GM19397 (cell line): Measurements from ENCODE around the gene SUB1.
"Not testable (repeated sequence)": the region's sequence is repeated elsewhere in the genome, so short reads cannot be mapped to it uniquely, and the experiment has no call there.

Experiments
- ATAC-seq: cut with Tn5 transposase; IDR thresholded peaks from one replicate; pipeline ENCODE4 v1.9.1; 2021; ENCODE audit warnings: mild to moderate bottlenecking, moderate library complexity; ENCODE audit not compliant: unreplicated experiment

The SUB1 gene

GRCh38 chr5:32585446-32586275 lies at the start of gene SUB1:
Gene SUB1 (plus strand): TSS chr5:32585557. CDS start chr5:32588513, 2,956 bp downstream.
- peak; percentile 58 for ATAC-seq

- ATAC-seq = no peak
These were observed 49.1 kb upstream of the SUB1 start for GRCh38 chr5:32536246-32536645.

GRCh38 chr5:32537437-32538029 lies 47.8 kb upstream of the SUB1 start:
- peak; percentile 23 for ATAC-seq

GRCh38 chr5:32538031-32538547 lies 47.3 kb upstream of the SUB1 start:
- peak; percentile 77 for ATAC-seq

DNA sequence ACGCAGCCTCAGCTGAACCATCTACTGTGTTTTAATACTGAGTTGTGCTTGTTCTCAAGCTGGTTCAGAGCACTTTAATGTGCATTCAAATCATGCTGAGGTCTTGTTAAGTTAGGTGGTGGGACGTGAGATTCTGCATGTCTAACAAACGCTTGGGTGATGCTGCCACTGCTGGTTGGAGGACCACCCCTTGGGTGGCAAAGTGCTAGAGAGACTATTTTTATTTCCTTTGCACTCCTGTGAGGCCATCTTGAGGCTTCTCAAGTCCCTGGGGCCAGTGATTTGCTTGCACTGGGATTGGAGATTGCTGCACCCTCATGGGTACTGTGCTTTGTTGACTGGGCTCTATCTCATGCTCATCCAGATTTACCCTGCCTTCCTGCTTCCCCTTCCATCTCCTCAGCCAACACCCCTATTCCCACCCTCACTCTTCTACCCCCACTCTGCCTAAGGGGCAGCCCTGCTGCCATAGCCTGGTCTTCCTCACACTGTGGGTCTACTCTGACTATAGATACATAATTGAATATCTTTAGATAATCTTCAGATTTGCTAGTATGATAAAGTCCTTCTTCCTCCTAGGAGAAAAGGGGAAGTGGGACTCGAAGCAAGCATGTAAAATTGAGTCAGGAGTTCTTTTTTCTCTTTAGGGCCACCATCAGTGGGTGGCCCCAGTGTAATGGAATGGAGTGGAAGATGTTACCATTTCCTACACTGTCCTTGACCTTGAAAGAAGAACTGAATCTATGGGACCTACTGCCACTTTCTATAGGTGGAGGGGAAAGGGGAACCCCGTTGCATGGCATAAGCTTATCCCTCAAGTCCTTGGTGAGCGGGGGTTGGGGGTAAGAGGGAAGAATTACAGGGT lies 45.1 kb upstream of the SUB1 start:
- ATAC-seq = no peak

DNA sequence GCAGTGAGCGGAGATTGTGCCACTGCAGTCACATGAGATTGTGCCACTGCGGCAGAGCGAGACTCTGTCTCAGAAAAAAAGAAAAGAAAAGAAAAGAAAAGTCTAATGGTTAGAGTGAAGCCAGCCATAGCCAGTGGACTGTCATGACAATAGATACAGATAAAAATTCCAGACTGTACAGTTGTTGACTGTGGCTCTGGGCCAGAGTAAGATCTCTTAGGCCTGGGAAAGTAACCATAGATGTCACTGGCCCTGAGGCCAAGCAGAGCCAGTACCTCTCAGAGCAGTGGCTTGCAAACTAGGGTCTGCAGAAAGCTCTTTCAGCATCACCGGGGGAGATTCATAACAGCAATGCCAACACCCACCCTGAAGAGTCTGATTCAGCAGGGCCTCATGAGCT lies 44.1 kb upstream of the SUB1 start:
- ATAC-seq = no peak

- peak; percentile 60 for ATAC-seq
These were observed 42.9 kb upstream of the SUB1 start for GRCh38 chr5:32542216-32543059.

DNA sequence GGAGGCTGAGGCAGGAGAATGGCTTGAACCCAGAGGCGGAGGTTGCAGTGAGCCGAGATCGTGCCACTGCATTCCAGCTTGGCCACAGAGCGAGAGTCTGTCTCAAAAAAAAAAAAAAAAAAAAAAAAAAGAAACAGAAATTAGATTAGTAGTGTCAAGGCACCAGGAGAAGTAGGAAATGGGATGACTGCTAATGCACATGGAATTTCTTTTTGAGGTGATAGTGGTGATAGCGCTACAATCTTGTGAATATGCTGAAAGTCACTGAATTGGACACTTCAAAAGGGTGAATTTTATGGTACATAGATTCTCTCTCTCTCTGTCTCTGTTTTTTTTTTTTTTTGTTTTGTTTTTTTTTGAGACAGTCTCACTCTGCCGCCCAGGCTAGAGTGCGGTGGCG lies 42.1 kb upstream of the SUB1 start:
- no peak for ATAC-seq

DNA sequence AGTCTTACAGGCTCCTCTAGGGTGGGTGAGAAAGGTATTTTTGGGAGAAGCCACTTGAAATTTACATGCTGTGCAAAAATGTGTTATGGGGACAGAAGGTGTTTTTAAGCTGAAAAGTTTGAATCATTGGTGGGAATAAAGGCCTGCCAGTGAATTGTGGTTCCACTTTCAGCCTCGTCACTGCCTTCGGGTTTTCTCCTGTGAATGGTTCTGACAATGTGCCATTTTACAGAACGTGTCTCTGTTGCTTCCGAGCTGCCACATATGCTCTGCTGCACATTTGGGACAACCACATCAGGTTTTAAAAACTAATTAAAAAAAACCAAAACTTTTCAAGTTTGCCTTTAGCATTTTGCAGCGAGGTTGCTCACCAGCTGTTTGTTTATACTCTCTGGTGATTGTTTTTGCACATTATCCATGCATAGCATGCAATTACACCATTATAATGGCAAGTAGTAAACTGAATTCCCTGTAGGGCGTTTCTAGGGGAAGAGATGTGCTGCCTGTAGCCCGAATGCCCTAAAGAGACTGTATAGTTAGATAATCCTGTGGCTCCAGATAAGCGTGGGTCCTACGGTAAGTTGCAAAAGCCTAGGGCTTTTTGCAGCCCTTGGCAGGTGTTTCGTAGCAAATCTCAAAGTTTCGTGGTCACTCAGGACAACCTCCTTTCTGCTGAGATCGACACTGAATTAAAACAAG lies 40.1 kb upstream of the SUB1 start:
- ATAC-seq = no peak

DNA sequence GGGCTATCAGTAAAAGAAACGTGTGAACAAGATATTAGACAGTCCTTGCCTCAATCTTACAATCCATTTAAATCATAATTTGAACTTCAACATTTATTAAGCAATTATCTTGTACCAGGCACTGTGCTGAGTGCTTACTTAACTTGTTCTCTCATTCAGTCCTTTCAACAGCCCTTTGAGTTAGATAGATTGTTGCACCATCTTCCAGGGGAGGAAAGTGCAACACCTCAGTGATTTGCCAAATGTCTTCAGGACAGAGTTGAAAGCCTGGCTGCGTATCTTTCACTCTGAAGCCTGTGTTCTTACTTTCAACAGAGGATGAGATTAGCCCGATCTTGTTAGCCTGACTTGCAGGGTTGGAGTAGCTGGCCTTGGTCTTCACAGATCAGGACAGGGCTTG lies 34.2 kb upstream of the SUB1 start:
- ATAC-seq = no peak

- ATAC-seq = no peak
These were observed 33.5 kb upstream of the SUB1 start for GRCh38 chr5:32551865-32552264.

GRCh38 chr5:32552491-32552890 lies 32.9 kb upstream of the SUB1 start:
- not testable (repeated sequence) for ATAC-seq

DNA sequence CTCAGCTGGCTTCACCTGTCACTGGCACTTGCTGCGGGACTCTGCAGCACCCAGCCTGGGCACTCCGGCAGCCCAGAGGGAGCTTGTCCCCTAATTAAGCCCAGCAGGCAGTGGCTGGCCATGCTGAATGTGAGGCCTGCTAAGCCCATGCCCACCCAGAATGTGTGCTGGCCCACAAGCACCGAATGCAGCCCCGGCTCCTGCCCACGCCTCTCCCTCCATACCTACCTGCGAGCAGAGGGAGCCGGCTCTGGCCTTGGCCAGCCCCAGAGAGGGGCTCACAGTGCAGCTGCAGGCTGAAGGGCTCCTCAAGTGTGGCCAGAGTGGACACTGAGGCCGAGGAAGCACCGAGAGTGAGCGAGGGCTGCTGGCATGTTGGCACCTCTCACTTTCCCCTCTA lies 32.4 kb upstream of the SUB1 start:
- ATAC-seq = no peak

DNA sequence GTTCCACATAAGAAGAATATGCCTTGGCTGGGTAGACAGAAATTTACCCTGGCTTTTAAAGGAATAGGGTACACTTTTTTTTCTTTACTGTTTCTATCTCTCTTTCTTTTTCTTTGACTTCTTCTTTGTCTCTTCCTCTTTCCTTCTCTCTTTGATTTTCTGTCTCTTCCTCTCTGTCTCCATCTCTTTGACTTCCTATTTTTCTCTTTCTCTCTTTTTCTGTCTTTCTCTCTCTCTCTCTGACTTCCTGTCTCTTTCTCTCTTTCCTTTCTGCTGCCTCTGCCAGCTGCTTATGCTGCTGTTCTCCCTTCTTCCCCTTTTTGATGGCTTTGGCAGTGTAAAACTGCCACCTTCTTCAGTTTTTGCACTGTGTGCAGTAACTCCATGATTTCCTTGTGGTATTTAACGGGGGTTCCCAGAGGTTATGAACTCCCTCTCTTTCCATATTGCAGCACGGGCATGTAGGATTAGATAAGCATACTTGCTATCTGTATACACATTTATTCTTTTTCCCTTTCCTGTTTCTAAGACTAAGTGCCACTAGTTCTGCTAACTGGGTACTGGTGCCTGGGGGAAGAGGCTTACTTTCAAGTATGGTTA lies 31.1 kb upstream of the SUB1 start:
- ATAC-seq = not testable (repeated sequence)

DNA sequence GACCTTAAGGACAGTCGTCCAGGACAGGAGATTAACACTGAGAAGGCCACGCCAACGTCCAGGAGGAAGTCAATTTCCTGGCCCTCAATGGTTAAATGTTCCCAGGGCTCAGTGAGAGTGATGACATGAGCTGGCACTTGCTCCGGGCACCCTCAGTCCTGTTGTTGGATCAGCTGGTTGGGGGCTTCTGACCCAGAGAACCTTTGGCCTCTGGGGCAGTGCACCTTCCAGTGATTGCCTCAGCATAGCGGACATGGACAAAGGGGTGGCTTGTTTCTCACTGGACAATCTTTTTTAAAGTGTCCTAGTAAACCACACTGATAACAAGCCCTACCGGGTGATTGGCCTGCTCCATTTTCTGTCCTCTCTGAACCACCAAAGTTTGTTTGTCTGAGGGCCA lies 28.8 kb upstream of the SUB1 start:
- ATAC-seq = not testable (repeated sequence)

DNA sequence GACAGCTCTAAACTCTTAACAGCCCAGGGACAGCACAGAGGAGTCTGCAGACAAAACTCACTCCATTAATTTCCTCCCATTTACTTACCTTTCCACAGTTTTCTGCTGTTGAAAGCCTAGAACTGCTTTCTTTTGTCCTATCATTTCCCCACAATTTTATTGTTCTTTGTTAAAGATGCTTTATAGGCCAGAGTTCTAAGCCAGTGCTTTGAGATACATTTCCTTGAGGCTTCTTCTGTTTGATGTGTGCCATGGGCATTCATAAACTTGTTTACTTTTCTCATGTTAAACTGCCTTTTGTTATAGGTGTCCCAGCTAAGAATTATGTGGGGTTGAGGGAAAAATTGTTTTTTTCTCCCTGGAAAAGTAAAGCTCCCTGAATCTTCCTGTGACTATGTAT lies 25.9 kb upstream of the SUB1 start:
- ATAC-seq = no peak

DNA sequence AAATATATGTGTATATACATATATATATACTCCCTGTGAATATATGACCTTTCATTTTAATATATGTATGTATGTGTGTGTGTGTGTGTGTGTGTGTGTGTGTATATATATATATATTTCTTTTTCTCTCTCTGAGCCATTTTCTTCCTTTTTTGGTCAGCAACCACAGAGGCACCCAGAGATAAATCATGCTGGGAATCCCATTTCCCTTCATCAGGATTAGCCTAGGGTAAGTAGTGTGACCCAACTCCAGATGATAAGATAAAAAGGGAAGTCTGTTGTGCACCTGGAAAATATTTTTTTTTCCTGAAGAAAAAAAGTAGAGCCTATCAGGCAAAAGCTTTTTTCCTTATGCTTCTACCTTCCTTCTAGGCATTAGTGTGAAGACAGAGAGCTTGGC lies 25.4 kb upstream of the SUB1 start:
- no peak for ATAC-seq

DNA sequence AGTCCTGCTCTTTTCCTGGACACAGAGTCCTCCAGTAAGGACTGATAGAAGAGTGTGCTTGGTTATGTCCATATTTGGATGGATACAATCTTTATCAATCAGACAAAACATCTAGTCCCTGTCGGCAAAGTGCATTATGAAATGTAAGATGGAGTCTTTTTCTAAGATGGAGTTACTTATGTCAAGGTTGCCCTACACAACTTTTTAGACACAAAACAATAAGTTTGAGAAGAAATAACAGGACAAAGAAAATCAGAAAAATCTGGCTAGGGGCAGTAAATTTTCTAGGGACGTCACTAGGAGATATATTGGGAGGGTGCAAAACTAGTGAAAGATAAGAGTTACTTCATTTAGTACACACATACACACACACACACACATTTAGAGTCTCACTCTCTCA lies 23.3 kb upstream of the SUB1 start:
- ATAC-seq = no peak

DNA sequence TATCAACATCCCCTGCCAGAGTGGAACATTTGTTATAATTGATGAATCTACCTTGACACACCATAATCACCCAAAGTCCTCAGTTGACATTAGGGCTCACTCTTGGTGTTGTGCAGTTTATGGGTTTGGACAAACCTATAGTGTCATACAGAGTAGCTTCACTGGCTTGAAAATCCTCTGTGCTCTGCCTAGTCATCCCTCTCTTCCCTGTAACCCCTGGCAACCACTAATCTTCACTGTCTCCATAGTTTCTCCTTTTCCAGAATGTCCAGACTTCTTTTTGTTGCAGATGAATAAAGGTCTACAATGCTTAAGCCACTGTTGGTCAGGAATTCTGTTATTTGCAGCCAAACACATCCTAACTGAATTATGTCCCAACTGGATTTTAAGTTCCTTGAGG lies 22.5 kb upstream of the SUB1 start:
- ATAC-seq = no peak
